IPS-18a (cell line): Measurements from ENCODE around the gene DLL3.
"Not testable (repeated sequence)": the region's sequence is repeated elsewhere in the genome, so short reads cannot be mapped to it uniquely, and the experiment has no call there.

Experiments
- H3K27ac ChIP-seq: one replicate; pipeline ENCODE4 v1.5.1; 2013; ENCODE audit warnings: low read length
- H3K27me3 ChIP-seq: one replicate; pipeline ENCODE4 v1.6.1; 2013; ENCODE audit warnings: mild to moderate bottlenecking, low read length; ENCODE audit not compliant: control insufficient read depth, insufficient read depth
- H3K36me3 ChIP-seq: one replicate; pipeline ENCODE4 v1.6.1; 2013; ENCODE audit warnings: low read depth, low read length; ENCODE audit not compliant: control insufficient read depth
- H3K4me1 ChIP-seq: one replicate; pipeline ENCODE4 v1.6.1; 2013; ENCODE audit warnings: low read depth, low read length; ENCODE audit not compliant: control insufficient read depth
- H3K4me3 ChIP-seq: one replicate; pipeline ENCODE4 v1.5.1; 2013; ENCODE audit warnings: low read length
- H3K9ac ChIP-seq: one replicate; pipeline ENCODE4 v1.6.1; 2013; ENCODE audit warnings: mild to moderate bottlenecking, low read length, moderate library complexity
- H3K9me3 ChIP-seq: one replicate; pipeline ENCODE4 v1.6.1; 2013; ENCODE audit warnings: low read depth, low read length; ENCODE audit not compliant: control insufficient read depth

Gene DLL3

GRCh38 chr19:39498798-39499642 is at the start of gene DLL3:
Gene DLL3 (plus strand): TSS chr19:39498947. CDS start chr19:39498975, 28 bp downstream.
- H3K4me1 ChIP-seq, result peaks cover 7% of the 10 kb centered on the region
- no peaks in the 10 kb centered on the region for H3K36me3 ChIP-seq
- no peaks in the 10 kb centered on the region for H3K9me3 ChIP-seq
- H3K27me3 ChIP-seq, result peaks cover 70% of the 10 kb centered on the region
- no peak within 1 kb of the TSS for H3K27ac ChIP-seq
- H3K4me3 ChIP-seq, result peak within 1 kb of the TSS; percentile 52
- peak within 1 kb of the TSS; percentile 36 for H3K9ac ChIP-seq

DNA sequence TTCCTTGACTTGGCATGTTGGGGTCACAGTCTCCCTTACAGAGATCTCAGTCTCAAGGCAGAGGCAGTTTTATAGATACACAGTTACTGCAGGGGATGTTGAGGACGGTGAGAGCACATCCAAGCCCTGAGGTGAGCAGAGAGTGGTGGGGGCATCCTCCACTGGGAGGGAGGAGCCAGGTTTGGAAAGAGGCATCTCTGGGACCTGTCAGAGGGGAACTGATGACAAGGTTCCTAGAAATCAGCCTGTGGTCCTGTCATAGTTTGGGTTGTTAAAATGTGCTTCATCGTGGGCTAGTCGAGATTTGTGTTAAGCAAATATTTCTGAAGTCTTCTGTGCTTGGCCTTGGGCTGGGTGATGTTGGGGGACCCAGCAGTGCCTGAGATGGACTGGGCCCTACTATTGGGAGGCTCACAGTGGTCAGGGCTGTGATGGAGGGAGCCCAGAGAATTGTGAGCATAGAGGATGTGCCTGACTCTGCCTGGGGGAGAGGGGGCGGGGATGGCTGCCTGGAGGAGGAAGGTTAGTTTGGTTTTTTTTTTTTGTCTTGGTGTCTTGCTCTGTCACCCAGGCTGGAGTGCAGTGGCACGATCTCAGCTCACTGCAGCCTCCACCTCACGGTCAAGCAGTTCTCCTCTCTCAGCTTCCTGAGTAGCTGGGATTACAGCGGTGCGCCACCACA is 49.5 kb upstream of the DLL3 start:
- H3K27ac ChIP-seq, result no peak overlapping the region
- peaks cover 13% of the 10 kb centered on the region for H3K36me3 ChIP-seq
- no peak overlapping the region for H3K9ac ChIP-seq

DNA sequence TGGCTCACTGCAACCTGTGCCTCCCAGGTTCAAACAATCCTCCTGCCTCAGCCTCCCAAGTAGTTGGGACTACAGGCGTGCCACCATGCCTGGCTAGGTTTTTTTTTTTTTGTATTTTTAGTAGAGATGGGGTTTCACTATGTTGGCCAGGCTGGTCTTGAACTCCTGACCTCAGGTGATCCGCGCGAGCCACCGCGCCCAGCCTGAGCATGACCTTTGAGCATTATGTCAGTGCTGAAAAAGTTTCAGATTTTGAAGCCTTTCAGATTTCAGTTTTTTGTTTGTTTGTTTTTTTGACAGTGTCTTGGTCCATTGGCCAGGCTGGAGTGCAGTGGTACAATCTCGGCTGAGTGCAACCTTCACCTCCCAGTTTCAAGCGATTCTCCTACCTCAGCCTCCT is 47.5 kb upstream of the DLL3 start:
- H3K36me3 ChIP-seq, result peaks cover 20% of the 10 kb centered on the region

More for the DNA sequence above, 49.5 kb upstream of the DLL3 start:
- H3K4me1 ChIP-seq, result peaks cover 4% of the 10 kb centered on the region
- no peaks in the 10 kb centered on the region for H3K27me3 ChIP-seq
- no peaks in the 10 kb centered on the region for H3K9me3 ChIP-seq
- no peak overlapping the region for H3K4me3 ChIP-seq

GRCh38 chr19:39463403-39463802 is 35.3 kb upstream of the DLL3 start:
- Histone ChIP-seq H3K27ac (no peak overlapping the region), H3K4me3 (no peak overlapping the region), H3K27me3 (no peaks in the 10 kb centered on the region), H3K36me3 (peaks cover 67% of the 10 kb centered on the region), H3K9ac (no peak overlapping the region), H3K4me1 (no peaks in the 10 kb centered on the region), H3K9me3 (no peaks in the 10 kb centered on the region)

More for the DNA sequence above, 47.5 kb upstream of the DLL3 start:
- H3K27me3 ChIP-seq, H3K4me3 ChIP-seq, H3K27ac ChIP-seq, H3K4me1 ChIP-seq, H3K9ac ChIP-seq, H3K9me3 ChIP-seq: not testable (repeated sequence)

GRCh38 chr19:39465956-39466747 is 32.6 kb upstream of the DLL3 start:
- Histone ChIP-seq H3K27ac (no peak overlapping the region), H3K36me3 (peaks cover 68% of the 10 kb centered on the region), H3K9ac (no peak overlapping the region), H3K4me1 (no peaks in the 10 kb centered on the region), H3K27me3 (no peaks in the 10 kb centered on the region), H3K4me3 (no peak overlapping the region), H3K9me3 (no peaks in the 10 kb centered on the region)

DNA sequence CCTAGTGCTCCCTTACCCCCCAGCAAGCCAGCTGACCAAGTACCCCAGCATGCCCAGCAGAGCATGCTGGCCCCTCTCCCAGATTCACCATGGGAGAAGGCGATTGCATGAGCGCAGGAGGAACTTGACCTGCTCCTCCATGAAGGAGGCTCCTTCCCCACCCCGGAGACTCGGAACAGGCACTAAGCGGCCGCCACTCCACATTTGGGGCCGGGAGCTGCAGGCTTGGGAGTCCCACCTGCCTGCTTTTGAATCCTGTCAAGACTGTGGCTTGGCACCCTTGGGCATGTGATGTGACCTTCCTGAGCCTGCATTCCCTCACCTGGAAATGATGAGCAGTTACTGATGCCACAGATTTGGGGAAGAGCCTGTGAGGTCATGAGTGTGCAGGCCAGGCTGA is 30.8 kb upstream of the DLL3 start:
- Histone ChIP-seq H3K9me3 (no peaks in the 10 kb centered on the region), H3K4me3 (no peak overlapping the region), H3K27ac (no peak overlapping the region), H3K36me3 (peaks cover 77% of the 10 kb centered on the region), H3K4me1 (no peaks in the 10 kb centered on the region), H3K9ac (no peak overlapping the region), H3K27me3 (no peaks in the 10 kb centered on the region)

- Histone ChIP-seq H3K27me3 (no peaks in the 10 kb centered on the region), H3K4me3 (no peak overlapping the region), H3K27ac (no peak overlapping the region), H3K9ac (no peak overlapping the region), H3K9me3 (no peaks in the 10 kb centered on the region), H3K36me3 (peaks cover 85% of the 10 kb centered on the region), H3K4me1 (no peaks in the 10 kb centered on the region)
Measured at GRCh38 chr19:39469036-39469435, 29.7 kb upstream of the DLL3 start.

DNA sequence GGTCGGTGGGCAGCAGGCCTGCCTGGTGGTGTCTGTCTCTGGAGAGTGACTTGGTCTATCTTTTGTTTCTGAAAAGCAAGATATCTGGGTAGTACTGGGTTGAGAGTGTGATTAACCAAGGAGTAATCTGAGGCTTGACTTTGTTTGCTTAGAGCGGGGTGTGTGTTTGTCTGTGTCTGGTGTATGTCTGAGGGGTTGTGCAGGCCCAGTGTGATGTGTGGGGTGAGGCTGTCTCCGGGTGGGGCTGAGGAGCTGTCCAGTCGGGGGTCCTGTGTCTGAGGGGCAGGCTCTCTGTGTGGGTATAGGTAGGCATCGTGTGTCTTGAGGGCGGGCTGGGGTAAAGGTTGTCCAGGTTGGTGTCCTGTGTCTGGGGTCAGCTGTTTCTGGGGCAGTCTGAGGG is 29.2 kb upstream of the DLL3 start:
- no peaks in the 10 kb centered on the region for H3K4me1 ChIP-seq
- H3K27ac ChIP-seq, result no peak overlapping the region
- H3K27me3 ChIP-seq, result no peaks in the 10 kb centered on the region
- H3K4me3 ChIP-seq, result no peak overlapping the region
- peaks cover 86% of the 10 kb centered on the region for H3K36me3 ChIP-seq
- H3K9me3 ChIP-seq, result no peaks in the 10 kb centered on the region
- no peak overlapping the region for H3K9ac ChIP-seq

GRCh38 chr19:39470724-39471339 is 27.9 kb upstream of the DLL3 start:
- H3K4me3 ChIP-seq, result no peak overlapping the region
- H3K9ac ChIP-seq, result no peak overlapping the region
- no peaks in the 10 kb centered on the region for H3K4me1 ChIP-seq
- H3K9me3 ChIP-seq, result no peaks in the 10 kb centered on the region
- H3K27ac ChIP-seq, result no peak overlapping the region
- H3K36me3 ChIP-seq, result peaks cover 78% of the 10 kb centered on the region
- H3K27me3 ChIP-seq, result no peaks in the 10 kb centered on the region

GRCh38 chr19:39471756-39472536 is 26.8 kb upstream of the DLL3 start:
- Histone ChIP-seq H3K9me3 (no peaks in the 10 kb centered on the region), H3K4me1 (no peaks in the 10 kb centered on the region), H3K27ac (no peak overlapping the region), H3K36me3 (peaks cover 78% of the 10 kb centered on the region), H3K4me3 (no peak overlapping the region), H3K27me3 (no peaks in the 10 kb centered on the region), H3K9ac (no peak overlapping the region)
